HG03575 (cell line): ENCODE data around the gene GTSF1L.

Source experiments
- ATAC-seq: cut with Tn5 transposase; IDR thresholded peaks from one replicate; pipeline ENCODE4 v1.9.1; 2021; ENCODE audit not compliant: unreplicated experiment, insufficient number of reproducible peaks, low FRiP score; ENCODE audit errors: extremely low read depth

GTSF1L gene

GRCh38 chr20:43748274-43748673 is 21.5 kb upstream of the GTSF1L start:
- no peak for ATAC-seq

GRCh38 chr20:43746344-43747137 is 19.7 kb upstream of the GTSF1L start:
- ATAC-seq = no peak

GRCh38 chr20:43744966-43745730 is 18.3 kb upstream of the GTSF1L start:
- ATAC-seq = no peak

- ATAC-seq = no peak
These were observed 17.4 kb upstream of the GTSF1L start for GRCh38 chr20:43744151-43744611.

- ATAC-seq = no peak
These were observed 13.8 kb upstream of the GTSF1L start for GRCh38 chr20:43740642-43741041.

- ATAC-seq = no peak
These were observed 12.4 kb upstream of the GTSF1L start for GRCh38 chr20:43739148-43739749.

GRCh38 chr20:43737925-43738324 is 11.1 kb upstream of the GTSF1L start:
- ATAC-seq = no peak

- ATAC-seq = no peak
These were observed 9.9 kb upstream of the GTSF1L start for GRCh38 chr20:43736588-43737158.

- no peak for ATAC-seq
These were observed 5.1 kb upstream of the GTSF1L start for GRCh38 chr20:43731927-43732326.

- ATAC-seq = no peak
These were observed 4.7 kb upstream of the GTSF1L start for GRCh38 chr20:43731469-43731868.

- no peak for ATAC-seq
These were observed 2.0 kb upstream of the GTSF1L start for GRCh38 chr20:43728686-43729255.

- ATAC-seq = no peak
These were observed 1.3 kb upstream of the GTSF1L start for GRCh38 chr20:43727980-43728590.

GRCh38 chr20:43726333-43726732 is 469 bp downstream of the GTSF1L start:
- ATAC-seq = no peak

- ATAC-seq = no peak
These were observed 1.1 kb downstream of the GTSF1L start for GRCh38 chr20:43725666-43726065.

GRCh38 chr20:43724383-43724782 is 2.4 kb downstream of the GTSF1L start:
- ATAC-seq = no peak

- ATAC-seq = no peak
These were observed 3.1 kb downstream of the GTSF1L start for GRCh38 chr20:43723735-43724134.

GRCh38 chr20:43723186-43723585 is 3.6 kb downstream of the GTSF1L start:
- ATAC-seq = no peak

GRCh38 chr20:43722153-43722505 is 4.7 kb downstream of the GTSF1L start:
- no peak for ATAC-seq
